GM08714 (cell line): ENCODE measurements around the gene COLEC12.
"Not testable (repeated sequence)": the region's sequence is repeated elsewhere in the genome, so short reads cannot be mapped to it uniquely, and the experiment has no call there.

Source experiments
- H3K4me3 ChIP-seq: fragments of 200-500 bp; sonication (Bioruptor generic); 2 replicates; pipeline ENCODE4 v1.5.1; 2014; ENCODE audit warnings: mild to moderate bottlenecking, low read length, inconsistent platforms
- ZNF274 ChIP-seq: IDR thresholded peaks from 2 replicates; pipeline ENCODE4 v1.6.1; 2012; ENCODE audit warnings: mild to moderate bottlenecking, low read depth, low read length

Gene COLEC12

DNA sequence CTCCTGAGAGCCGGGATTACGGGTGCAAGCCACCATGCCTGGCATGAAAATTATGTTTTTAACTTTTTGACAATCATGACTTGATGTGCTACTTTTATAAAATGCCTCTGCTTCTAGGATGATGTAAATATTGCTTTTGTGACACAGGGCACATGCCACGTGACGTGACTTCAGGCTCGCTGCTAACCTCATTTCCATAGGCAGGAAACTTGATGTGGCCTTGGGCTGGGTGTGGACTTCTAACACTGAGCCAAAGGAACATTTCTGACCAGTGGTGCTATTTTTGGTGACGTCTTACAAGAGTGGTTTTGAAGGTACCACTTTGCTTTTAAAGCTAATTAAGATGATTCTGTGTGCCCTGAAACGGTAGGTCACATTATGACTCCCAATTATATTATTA lies 198.4 kb downstream of the COLEC12 start:
- no peak for TF ChIP-seq ZNF274
- H3K4me3 ChIP-seq: no peak overlapping the region

DNA sequence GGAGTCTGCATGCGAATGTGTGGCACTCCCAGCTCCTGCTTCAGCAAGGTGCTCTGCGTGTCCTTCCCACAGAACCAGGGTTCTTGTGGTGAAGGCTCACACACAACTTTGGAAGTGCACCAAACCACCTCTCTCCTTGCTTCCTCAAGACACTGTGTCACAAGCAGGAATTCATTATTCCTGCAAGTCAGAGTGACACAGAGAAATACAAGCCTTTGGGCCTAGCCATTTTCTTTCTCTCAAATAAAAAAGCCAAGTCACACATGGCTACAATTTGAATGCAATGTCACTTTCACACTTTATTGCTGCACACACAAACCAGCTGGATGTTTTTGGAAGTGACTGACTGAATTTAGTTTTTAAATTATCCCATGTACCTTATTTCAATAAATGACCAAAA lies 202.6 kb downstream of the COLEC12 start:
- TF ChIP-seq ZNF274: no peak
- no peak overlapping the region for H3K4me3 ChIP-seq

DNA sequence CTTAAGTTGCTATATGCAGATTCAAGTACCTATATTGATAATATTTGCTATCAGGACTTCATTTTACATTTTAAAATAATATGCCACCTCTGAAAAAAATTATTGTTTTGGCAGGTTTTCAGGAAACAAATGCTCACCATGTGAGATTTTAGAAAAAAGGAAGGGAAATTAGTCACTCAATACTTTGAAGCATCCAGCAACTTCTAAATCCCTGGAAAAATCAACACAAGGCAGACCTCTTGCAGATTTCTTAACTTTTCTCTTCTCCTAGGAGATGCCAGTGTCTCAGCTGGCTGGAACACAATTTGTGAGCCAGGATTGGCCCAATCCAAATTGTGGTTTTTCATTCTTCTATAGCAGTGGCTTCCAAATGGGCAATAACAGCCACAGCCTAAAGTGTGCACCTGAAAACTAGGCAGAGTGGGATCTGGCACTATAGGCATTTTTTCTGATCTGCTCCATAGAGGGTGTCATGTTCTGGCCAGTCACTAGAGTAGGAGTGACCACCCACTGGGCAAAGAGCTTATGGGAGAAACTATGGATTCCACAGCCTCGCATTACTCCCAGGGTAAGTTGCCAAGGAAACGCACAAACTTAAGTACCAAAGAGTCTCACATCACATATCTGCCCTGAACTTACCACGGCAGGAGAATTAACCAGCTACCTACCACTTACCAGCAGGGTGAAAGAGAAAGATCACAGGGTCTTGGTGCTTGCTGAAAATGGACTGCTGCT lies 204.6 kb downstream of the COLEC12 start:
- H3K4me3 ChIP-seq: no peak overlapping the region
- no peak for TF ChIP-seq ZNF274

DNA sequence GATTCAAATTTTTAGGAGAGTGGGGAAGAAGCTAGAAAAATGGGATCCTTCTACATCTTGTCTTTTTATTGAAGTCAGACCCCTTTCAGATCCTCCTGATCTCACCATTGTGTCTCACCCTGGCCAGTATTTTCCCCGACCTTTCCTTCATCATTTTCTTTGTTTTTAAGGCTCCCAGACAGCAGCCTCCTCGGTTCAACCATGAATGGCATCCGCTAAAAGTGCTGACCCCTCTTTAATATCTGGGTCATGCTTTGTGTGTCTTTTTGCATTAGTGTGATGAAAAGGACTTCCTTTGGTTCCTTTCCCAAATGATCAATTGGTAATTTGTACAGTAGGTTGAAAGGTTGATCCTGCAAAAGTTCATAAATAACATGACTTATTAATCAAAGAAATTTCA lies 205.9 kb downstream of the COLEC12 start:
- TF ChIP-seq ZNF274: no peak
- H3K4me3 ChIP-seq: no peak overlapping the region

DNA sequence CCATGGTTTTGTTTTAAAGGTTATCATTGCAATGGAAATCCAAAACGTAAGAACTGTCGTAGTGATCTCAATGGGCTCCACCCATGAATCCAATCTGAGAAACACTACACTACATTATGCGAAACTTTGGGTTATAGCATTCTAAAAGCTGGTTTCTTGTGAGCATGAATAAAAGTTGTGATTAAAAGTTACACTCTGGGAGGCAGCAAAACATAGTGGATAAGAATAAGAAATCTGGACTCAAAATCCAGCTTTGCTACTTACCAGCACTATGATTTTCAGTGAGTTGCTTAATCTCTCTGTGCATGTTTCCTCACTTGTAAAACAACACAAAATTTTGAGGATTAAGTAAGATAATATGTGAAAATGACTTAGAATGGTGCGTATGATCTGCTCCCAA lies 207.0 kb downstream of the COLEC12 start:
- TF ChIP-seq ZNF274: no peak

DNA sequence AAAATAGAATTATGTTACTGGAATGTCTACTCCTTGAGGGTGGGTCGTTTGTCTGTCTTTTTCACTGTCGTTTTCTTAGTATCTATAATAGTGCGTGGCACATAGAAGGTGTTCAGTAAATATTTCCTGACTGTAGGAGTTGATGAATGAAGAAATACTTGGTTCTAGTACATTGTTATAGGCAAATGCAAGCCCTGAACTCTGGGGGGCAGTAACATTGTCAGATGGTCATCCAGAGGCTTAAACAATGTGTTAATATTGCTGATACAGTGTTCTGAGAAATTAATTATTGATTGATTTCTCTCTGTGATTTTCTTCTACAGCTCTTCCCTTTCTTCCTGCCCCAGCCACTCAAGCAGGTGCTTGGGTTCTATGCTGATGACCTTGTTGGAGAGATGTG lies 208.2 kb downstream of the COLEC12 start:
- TF ChIP-seq ZNF274: no peak
- H3K4me3 ChIP-seq: no peak overlapping the region

More for the DNA sequence above, 207.0 kb downstream of the COLEC12 start:
- no peak overlapping the region for H3K4me3 ChIP-seq

DNA sequence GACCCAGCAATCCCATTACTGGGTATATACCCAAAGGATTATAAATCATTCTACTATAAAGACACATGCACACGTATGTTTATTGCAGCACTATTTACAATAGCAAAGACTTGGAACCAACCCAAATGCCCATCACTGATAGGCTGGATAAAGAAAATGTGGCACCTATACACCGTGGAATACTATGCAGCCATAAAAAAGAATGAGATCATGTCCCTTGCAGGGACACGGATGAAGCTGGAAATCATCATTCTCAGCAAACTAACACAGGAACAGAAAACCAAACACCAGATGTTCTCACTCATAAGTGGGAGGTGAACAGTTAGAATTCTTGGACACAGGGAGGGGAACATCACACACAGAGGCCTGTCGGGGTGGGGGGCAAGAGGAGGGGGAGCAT lies 210.5 kb downstream of the COLEC12 start:
- H3K4me3 ChIP-seq: not testable (repeated sequence)

DNA sequence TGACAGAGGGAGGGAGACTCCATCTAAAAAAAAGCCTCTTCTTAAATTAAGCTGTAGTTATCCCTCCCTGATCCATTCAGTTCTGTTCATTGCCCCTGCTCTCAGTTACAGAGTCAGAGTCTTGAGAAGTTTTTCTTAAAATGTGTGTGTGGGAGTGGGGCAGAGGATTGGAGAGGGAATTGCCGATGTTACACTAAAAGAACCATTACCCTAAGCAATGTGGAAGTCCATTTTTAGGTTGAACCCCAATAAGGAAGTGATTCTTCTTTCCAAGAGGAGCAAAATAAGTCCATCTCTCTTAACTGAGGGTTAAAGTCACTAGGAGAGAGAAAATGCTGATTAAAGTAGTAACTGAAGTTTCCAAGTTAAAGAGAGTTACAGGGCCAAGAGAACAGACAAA lies 211.5 kb downstream of the COLEC12 start:
- no peak for TF ChIP-seq ZNF274
- no peak overlapping the region for H3K4me3 ChIP-seq

DNA sequence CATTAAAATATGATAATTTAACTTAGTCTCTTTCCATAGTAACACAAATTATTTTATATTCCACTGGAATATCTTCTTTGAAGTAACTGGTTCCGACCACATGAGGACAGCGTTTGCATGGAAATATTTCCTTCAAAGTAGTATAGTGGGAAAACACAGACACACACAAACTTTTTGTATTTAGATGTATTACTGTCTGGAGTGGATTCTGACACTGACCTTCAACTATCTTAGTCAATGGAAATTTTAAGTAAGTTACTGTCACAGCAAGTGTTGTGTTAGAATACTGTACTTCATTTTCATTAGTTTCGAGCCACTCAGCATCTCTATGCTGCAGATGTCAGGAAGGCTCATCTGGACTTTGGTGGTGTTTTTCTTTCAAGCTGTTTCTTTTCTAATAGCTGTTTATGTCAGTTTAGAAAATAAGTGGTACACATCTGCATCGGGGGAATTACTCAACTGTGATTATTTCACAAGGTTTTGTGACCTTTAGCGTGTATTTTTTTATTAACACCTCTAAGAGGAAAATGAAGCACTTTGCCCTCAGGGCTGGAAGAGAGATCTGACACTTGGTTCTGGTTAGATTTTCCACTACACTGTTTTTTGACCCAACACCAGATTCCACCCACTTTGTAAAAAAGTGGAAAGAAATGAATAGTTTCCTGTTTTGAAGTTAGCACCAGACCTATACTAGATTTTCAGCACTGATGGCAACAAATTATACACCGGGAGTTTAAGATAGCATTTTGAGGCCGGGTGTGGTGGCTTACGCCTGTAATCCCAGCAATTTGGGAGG lies 213.8 kb downstream of the COLEC12 start:
- no peak for TF ChIP-seq ZNF274
- no peak overlapping the region for H3K4me3 ChIP-seq

DNA sequence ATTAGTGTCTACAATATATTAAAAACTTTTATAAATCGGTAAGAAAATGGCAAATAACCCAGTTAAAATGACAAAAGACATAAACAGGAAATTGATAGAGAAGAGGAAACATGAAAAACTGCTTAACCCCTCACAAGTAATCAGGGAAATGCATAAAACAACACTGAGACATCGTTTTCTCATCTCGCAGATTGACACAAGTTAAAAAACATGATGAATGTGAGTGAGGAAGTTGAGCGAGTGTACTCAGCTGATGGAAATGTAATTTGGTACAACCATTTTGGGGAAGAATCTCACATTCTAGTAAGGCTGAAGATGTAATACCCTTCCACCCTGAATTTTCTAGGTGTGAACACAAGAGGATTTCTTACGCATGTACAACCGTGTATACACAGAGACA lies 214.7 kb downstream of the COLEC12 start:
- H3K4me3 ChIP-seq: no peak overlapping the region
- TF ChIP-seq ZNF274: no peak

DNA sequence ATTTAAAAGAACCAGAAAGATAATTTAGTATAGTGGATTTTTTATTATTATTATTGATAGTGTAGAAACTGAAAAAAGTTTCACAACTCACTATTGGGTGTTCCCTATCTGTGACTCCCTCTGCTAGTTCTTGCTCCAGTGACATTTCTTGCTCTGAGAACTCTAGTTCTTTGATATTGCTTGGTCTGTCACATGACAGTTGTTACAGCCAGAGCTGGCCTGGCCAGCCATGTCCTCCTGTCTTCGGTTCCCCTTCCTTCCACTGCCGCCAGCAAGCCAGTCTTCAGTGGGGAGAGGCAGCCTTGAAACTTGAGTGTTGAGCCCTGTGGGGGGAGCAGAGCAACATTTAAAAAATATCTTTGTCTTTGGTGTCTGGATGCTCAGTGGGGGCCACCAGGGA lies 225.0 kb downstream of the COLEC12 start:
- H3K4me3 ChIP-seq: no peak overlapping the region
- TF ChIP-seq ZNF274: no peak

DNA sequence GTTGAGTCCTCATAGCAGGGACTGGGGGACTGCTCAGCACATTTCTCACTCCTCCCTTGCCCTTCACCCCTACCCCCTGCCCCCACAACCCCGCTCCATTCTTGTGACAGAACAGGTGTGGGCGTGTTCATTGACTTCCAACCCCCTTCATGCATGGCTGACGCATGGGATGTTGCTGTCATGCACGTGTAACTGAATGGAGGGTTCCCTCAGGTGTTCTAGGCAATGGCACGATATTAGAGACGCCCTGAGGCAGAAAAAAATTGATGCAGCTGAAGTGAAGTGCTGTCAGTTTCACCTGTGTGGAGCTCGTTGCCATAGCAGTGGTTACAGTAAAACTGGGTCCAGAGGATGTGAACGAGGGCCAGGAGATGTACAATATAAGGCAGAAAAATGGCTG lies 226.2 kb downstream of the COLEC12 start:
- TF ChIP-seq ZNF274: no peak
- H3K4me3 ChIP-seq: no peak overlapping the region

DNA sequence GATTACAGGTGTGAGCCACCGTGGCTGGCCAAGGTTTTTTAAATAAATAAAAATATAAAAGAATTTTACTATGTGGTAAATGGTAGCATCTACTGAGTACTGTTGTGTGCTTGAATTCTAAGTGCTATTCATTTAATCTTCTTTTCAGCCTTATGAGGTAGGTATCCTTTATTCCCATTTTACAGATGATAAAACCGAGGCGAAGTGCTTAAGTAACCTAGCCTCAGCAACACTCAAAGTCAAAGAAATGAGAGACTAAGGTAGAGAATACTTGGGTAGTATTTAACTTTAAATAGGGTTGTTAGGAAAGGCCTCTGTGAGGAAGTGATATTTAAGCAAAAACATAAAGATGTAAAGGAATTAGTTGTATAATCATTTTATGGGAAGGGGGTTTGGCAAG lies 227.0 kb downstream of the COLEC12 start:
- no peak for TF ChIP-seq ZNF274

DNA sequence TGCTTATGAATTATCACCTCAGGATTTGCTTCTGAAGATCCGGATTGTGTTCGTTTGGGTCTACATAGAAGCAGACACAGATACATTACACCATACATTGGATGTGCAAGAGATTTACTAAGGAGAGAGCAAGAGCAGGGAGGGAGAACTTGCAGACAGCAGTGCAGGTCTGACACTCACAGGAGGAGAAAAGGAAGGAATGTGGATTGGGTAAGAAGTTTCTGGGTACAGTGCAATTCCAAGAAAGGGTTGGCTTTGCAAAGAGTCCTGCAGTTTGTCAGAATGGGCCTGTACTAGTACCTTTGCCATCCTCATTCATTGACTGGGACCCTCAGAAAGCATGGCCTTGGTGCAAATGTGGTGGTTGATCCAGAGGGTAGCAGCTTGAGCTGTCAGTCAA lies 227.9 kb downstream of the COLEC12 start:
- TF ChIP-seq ZNF274: no peak
- no peak overlapping the region for H3K4me3 ChIP-seq

More for the DNA sequence above, 227.0 kb downstream of the COLEC12 start:
- H3K4me3 ChIP-seq: no peak overlapping the region

DNA sequence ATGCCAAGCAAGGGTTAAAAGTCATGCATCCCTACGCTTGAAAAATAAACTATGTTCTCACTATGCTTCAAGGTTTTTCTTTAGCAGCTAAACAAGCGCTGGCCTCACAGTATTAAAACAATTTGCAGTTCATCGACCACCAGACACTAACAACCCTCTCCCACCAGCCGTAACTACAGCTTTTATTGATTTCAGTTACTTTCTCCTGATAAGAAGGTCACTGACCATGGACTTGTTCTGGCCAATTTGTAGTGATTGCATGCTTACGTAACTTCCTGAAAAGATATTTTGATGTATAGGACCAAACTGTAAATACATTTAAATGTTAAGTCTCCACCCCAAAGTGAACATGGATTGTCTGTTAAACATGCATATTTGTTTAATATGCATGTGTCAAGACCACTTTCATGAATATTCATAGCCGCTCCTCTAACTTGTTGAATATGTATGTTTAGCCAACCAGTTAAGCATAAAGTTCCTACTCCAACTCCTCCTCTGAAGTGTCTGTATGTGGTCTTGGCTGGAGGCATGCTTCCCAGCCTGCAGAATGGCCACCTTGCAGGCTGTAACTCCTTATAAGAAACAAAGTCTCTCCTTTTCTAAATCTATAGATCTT lies 230.9 kb downstream of the COLEC12 start:
- H3K4me3 ChIP-seq: no peak overlapping the region
- no peak for TF ChIP-seq ZNF274
